Panc1 (cell line): ENCODE data around the gene SLC20A1. TPM values are rescaled to one million over a fixed set of nuclear protein-coding genes. Genes with fewer than 3 reads are reported as not detected.

ENCODE experiments used
- ATAC-seq: fragments of 200-7000 bp; cut with Tn5 transposase; 2 replicates; pipeline ENCODE4 v1.9.1; 2020; ENCODE audit warnings: mild to moderate bottlenecking, moderate library complexity
- BruUV-seq: library from RNA; stranded (reverse); fragments of 400-500 nt; replicated peaks from 2 replicates; lab custom pipeline; 2021; lab: Mats Ljungman, UMichigan
- CTCF ChIA-PET: fragments of 300-600 bp; sonication (Branson Sonifier 250); formaldehyde crosslinking; loops from one replicate; lab custom pipeline; 2022; ENCODE audit warnings: antibody characterized with exemption; lab: Charles Lee
- POLR2A ChIA-PET: fragments of 300-600 bp; sonication (Branson Sonifier 250); formaldehyde crosslinking; loops from one replicate; lab custom pipeline; 2022; ENCODE audit warnings: antibody characterized with exemption; lab: Charles Lee
- DNase-seq: peaks from one replicate; pipeline ENCODE4 v3.0.0-alpha.2; 2010; ENCODE audit warnings: low read depth, low spot score
- H3K27ac ChIP-seq: 2 replicates; pipeline ENCODE4 v1.5.1; 2011; ENCODE audit warnings: mild to moderate bottlenecking, low read length, inconsistent platforms
- H3K27me3 ChIP-seq: fragments of 200-500 bp; sonication (Bioruptor generic); 2 replicates; pipeline ENCODE4 v1.6.0; 2014; ENCODE audit warnings: low read length, inconsistent platforms; ENCODE audit not compliant: control insufficient read depth, insufficient read depth
- H3K36me3 ChIP-seq: fragments of 200-500 bp; sonication (Bioruptor generic); 2 replicates; pipeline ENCODE4 v1.5.1; 2014; ENCODE audit warnings: inconsistent platforms, mild to moderate bottlenecking, low read length, moderate library complexity; ENCODE audit not compliant: control insufficient read depth, insufficient read depth
- H3K4me1 ChIP-seq: 2 replicates; pipeline ENCODE4 v1.5.1; 2011; ENCODE audit warnings: inconsistent platforms, mild to moderate bottlenecking, low read length, moderate library complexity; ENCODE audit not compliant: control insufficient read depth, insufficient read depth
- H3K4me3 ChIP-seq, 2 experiments: 2 replicates each; pipeline ENCODE4 v1.5.1; 2011 to 2012; ENCODE audit warnings: low read depth in 2 of 2, low read length in 2 of 2, mild to moderate bottlenecking in 2 of 2, inconsistent platforms in 1 of 2, moderate library complexity in 1 of 2
- H3K9me3 ChIP-seq: fragments of 200-500 bp; sonication (Bioruptor generic); 2 replicates; pipeline ENCODE4 v1.5.1; 2014; ENCODE audit warnings: low read depth, mild to moderate bottlenecking, inconsistent platforms, low read length, moderate library complexity; ENCODE audit not compliant: control insufficient read depth, insufficient read depth
- CTCF ChIP-seq: fragments of 450-650 bp; IDR thresholded peaks from 2 replicates; pipeline ENCODE4 v1.5.1; 2017; ENCODE audit warnings: mild to moderate bottlenecking
- POLR2AphosphoS5 ChIP-seq: IDR thresholded peaks from 2 replicates; pipeline ENCODE4 v1.6.1; 2012; ENCODE audit warnings: mild to moderate bottlenecking, low read depth, low read length, moderate library complexity
- REST ChIP-seq, 2 experiments: IDR thresholded peaks; 2 replicates each; pipeline ENCODE4 v1.6.1; 2011 to 2012; ENCODE audit warnings: low read depth in 2 of 2, control low read depth in 1 of 2, low read length in 1 of 2, mild to moderate bottlenecking in 1 of 2, moderate library complexity in 1 of 2; ENCODE audit not compliant: insufficient read depth in 1 of 2
- SIN3A ChIP-seq: IDR thresholded peaks from 2 replicates; pipeline ENCODE4 v1.6.1; 2012; ENCODE audit warnings: low read depth, mild to moderate bottlenecking, low read length, moderate library complexity, borderline replicate concordance; ENCODE audit not compliant: insufficient read depth
- TCF7L2 ChIP-seq: IDR thresholded peaks from 2 replicates; pipeline ENCODE4 v1.6.1; 2011; ENCODE audit warnings: mild to moderate bottlenecking, low read depth, low read length, inconsistent platforms
- in situ Hi-C: cut with HindIII; loops from 2 replicates; pipeline ENCODE4 v1.10.0; 2016; ENCODE audit warnings: low sequenced_read_pairs, low pct_unique_long_range_greater_than_20kb
- intact Hi-C: fragments of 100-400 bp; cut with micrococcal nuclease; formaldehyde crosslinking; loops from one replicate; pipeline ENCODE4 v1.10.0; 2022; ENCODE audit not compliant: unreplicated experiment
- total RNA-seq: library from RNA; stranded (reverse); gene quantifications from one replicate; pipeline ENCODE4 v1.2.1, GENCODE V29; 2021; ENCODE audit not compliant: unreplicated experiment

The SLC20A1 gene
- total RNA-seq, 1 experiment from 2014 or later: 72.0 TPM

- no peak overlapping the region for H3K4me3 ChIP-seq
- no peak overlapping the region for H3K27ac ChIP-seq
- no peak for DNase-seq
- ATAC-seq: 0 out of 2 replicates have a peak, but pooled peaks have one; percentile 48
- H3K36me3 ChIP-seq: no peaks in the 10 kb centered on the region
- POLR2A ChIA-PET: interaction anchor here (0.5 to 1.2 kb wide), 2 partner anchors 9 to 11 kb away, joined by 3 to 5 read pairs; no protein-coding TSS in a partner anchor
- no peak for TF ChIP-seq CTCF
- CTCF ChIA-PET: no interaction called here
- intact Hi-C loops (no loop called here), in situ Hi-C loops (no loop called here)
- no TSS peak for BruUV-seq
- H3K9me3 ChIP-seq: no peaks in the 10 kb centered on the region
- H3K4me1 ChIP-seq: no peaks in the 10 kb centered on the region
- H3K27me3 ChIP-seq: no peaks in the 10 kb centered on the region
Observed at GRCh38 chr2:112679484-112679883, 33.7 kb downstream of the SLC20A1 start.

GRCh38 chr2:112680666-112681101 lies 34.9 kb downstream of the SLC20A1 start:
- no peaks in the 10 kb centered on the region for H3K9me3 ChIP-seq
- ChIA-PET POLR2A (no interaction called here), CTCF (no interaction called here)
- in situ Hi-C loops: no loop called here
- intact Hi-C loops: no loop called here
- no peaks in the 10 kb centered on the region for H3K4me1 ChIP-seq
- BruUV-seq: no TSS peak
- no peaks in the 10 kb centered on the region for H3K36me3 ChIP-seq
- no peak overlapping the region for H3K4me3 ChIP-seq
- no peak overlapping the region for H3K27ac ChIP-seq
- H3K27me3 ChIP-seq: no peaks in the 10 kb centered on the region
- DNase-seq (no peak), ATAC-seq (no peak)
- TF ChIP-seq SIN3A (no peak), REST (IDR thresholded peaks at IDR 0.05; ENCODE audit: insufficient read depth in 1 of 2, low read depth in 2 of 2, low read length in 1 of 2) (no peak), CTCF (no peak), POLR2AphosphoS5 (no peak), TCF7L2 (no peak)
